Measurements from ENCODE around the gene NPAS3.

The NPAS3 gene

DNA sequence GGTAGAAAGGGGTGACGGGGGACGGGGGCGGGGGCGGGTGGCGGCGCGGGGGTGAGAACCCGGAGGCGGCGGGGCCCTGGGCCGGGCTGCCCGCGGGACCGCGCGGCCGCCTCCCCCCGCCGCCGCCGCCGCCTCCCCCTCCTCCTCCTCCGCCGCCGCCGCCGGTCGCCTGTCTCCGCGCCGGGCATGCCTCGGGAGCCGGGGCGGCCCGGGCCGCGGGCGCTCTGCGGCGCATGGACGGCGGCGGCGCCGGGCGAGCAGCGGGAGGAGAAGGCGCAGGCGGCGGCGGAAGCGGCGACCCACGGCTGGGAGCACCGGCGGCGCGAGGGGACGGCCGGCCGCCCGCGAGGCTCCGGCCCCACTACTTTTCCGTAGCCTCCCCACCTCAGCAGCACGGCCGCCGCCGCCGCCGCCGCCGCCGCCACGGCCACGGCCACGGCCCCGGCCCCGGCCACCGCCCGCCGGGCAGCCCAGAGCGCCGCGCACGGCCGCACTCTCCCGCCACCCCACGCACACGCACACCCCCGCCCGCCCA, at the start of gene NPAS3:
Gene NPAS3 (plus strand): TSS at position 161 of the 535 bp plus-strand sequence.
- DNase-seq = peak; percentile 59

DNA sequence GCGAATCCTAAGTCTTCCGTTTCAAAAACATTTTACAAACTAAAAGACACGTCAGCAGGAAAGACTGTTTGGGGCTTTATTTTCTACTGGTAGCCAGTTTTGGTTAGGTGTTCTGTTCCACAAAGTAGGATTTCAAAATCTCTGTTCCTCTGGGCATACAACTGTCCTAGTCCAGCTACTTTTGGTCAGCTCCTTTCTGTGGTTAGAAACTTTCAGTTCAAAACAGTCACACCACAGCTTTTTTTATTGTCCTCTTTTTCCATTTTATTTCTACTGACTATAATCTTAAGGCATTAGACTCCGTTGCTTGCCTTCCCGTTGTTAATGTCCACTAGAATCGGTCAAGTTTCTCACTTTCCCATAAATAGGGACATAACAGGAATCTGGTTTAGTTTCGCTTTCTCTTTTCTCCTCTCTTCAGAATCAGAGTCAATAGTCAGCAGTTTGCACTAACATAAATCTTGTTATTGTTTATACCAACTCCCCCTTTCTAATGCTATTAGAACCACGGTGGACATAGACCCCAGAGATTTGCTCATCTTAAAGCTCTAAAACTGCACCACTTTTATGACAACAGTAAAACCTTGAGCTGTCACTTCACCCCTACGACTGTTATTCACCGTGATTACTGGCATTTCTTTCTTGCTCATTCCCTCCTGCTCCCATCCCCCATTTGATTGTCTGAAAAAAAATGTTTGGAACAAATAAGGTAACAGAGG, 41.5 kb upstream of the NPAS3 start:
- no peak for DNase-seq

DNA sequence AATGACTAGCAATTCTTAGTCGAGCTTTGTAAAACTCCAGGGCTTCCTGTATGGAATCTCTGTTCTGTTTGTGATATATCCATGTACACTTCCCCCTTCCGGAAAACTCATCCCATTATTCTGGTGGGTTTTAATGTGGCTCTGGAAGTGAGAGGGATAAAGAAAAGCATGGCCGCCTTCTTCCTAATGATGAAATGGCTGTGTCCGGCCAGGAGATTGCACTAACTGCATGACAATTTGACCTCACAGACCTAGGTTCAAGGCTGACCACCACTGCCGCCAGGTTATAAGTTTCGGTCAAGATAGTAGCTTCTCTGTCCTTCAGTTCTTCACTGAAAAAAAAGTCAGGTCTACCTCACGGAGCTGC, 41.0 kb upstream of the NPAS3 start:
- no peak for DNase-seq

DNA sequence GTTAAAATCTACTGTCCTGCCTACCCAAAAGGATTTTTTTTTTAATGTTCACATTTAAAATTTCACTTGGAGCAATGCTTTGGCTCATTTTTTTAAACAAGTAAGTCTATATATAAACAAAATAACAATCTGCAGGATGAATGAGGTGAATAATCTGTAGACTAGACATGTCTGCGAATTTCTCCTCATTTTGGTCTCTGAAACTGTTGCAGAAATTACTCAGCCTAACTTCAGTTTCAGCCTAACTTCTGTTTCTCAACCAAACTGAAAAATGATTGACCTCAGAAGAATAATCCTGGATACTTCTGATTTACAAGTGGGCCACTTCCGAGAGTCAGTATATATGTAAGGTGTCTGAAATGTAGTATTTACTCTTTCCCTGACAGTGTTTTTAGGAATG, 39.8 kb upstream of the NPAS3 start:
- no peak for DNase-seq

DNA sequence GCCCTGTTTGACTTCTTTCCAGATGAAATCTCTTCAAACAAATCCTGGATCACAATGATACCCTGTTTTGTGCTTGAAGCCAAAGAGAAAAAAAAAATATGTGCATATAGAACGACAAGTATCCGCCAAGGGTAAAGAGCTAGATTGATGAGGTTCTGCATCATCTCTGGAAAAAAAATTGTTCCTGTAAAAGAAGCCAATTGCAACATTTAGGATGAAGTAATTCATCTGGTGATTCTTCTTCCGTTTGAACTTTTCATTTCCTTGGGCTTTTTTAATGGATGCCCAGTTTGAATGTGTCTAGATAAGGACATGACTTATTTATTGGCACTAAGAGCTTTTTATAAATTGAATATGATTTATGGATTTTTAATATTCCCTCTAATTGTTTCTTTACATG, 38.1 kb upstream of the NPAS3 start:
- DNase-seq = no peak

DNA sequence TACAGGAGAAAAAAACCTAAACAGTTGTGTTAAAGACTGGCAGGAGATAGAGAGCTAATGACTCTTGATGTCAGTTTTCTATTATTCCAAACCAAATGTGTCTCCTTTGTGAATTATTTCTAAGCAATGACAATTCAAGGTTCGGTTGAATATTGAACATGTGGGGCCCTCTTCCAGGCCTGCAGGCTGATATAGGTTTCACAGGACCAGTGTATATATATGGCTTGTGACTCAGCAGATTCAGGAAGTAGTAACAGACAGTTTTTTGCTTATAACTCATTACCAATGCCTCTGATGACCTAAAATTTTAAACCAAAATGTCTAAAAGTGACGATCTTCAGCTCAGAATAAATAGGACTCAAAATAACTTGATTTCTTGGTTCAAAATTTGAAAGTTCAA, 33.7 kb upstream of the NPAS3 start:
- DNase-seq = no peak

DNA sequence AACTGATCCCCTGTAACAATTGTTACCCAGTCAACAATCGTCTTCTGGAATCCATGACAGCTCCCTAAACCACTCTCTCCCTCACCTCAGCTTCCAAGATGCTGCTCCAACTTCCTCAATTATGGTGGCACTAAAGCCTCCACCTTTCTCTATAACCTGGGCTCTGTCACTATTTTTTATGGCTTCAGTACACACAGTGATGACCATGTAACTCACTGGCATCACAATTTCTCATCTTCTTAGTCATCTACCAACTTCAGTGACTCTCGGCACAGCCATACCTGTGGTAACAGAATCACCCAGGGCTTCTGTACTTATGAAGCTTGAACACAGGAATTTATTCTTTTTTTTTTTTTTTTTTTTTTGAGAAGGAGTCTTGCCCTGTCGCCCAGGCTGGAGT, 32.0 kb upstream of the NPAS3 start:
- DNase-seq = no peak

DNA sequence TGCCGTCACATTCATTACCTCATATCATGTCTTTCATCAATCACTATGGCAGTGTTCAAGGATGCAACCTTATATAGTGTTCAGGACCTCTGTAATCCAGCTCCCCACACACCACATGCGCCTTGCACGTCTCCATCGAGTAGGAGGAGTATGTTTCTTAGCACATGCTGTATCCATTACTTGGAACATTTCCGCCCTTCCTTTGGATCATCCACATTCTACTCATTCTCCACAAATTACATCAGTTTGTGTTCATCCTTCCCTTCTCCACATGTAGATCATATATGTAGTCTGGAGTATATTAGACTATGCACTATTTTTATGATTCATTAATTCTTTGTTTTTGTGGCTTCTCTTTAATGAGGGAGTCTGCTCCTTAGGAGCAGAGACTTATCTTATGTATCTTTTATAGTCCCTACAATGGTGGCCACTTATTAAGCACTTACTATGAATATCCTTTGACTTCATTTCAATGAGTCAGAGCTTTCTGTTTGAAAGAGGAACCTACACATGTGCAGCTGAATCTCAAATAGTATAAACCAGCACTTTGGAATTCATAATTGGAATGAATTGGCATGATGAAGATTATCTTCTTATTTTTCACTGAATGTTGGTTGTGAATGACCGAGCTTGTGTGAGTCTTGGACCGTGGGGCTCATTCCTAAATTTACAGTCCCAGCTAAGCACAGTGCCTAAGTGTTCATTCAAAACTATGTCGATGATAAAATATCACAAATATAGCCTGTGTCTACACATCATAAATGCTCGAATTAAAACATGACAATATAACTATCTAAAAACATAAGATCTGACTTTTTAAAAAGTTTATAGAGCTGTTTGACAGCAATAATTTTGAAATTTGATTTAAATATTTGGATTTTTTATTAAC, 30.2 kb upstream of the NPAS3 start:
- no peak for DNase-seq

DNA sequence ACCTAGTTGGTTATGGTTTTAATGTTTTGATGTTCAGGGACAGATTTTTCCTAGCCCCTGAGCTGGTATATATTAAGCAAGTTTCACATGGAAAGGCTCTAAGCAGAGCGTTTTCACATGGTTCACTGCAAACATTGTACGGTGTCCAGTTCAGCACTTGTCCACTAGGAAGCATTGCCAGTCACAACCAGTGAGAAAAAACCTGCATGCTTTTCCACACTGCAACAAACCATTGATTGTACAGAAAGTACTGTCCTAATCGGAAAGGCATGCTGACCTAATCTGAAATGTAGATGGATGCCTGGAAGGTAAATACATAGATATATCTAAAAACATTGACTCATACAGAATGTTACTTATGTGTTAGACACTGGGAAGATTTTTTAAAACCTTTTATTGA, 25.0 kb upstream of the NPAS3 start:
- DNase-seq = no peak

DNA sequence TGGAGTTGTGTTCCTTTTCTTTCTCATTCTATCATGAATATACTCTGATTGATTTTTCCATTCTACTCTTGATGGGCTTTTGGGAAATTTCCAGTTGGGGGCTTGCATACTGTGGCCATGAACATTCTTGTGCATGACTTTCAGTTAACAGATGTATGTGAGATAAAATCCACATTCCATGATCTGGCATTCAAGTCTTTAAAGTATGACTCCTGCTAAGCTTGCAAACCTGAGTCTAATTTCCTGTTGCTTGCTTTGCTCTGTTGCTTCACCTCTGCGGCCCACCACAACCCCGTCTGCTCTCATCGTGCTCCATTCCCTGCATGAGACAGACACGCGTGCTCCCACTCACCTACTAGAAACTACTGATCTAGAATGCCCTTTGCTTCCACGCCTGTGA, 24.3 kb upstream of the NPAS3 start:
- DNase-seq = no peak

DNA sequence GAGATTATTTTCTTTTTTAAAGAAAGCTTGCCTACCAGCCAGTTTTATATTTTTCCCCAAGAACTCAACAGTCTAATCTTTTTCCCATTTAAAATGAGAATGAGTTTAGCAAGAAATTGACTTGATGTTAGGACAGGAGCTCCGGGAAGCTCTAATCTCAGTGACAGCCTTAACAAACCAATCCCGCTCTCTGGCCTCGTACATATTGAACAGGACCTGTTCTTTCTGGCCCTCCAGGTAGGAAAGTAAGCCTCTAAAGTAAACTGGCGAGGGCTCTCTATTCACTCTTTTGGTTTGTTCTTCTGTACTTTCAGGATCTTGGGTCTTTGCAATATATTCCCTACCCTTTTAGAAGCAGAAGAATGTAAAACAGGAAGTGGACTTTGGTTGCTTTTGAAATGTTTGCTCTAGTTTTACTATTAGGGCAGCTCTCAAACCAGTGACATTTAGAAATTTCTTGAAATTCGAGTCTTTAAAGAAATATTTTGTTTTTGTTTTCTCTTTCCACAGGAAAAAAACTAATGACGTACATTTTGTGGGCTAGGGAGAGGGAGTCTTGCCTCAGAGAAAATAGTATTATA, 17.9 kb upstream of the NPAS3 start:
- no peak for DNase-seq

DNA sequence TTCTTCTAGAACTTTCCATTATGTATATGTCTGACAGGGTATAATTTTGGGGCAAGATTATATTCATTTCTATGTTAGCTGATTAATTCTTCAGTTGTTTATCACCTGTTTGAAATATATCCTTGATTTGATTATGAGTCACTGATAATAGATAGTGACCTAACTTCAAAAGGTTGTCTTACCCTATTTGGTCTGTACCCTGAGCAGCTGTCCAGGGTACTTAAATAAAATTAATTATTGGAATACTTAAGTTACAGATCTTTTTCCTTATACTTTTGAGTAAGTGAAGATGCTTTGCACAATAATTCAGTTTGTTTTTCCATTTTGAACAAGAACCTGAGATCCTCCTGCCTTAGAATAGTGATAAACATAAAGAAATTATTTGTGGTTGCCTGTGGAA, 13.2 kb upstream of the NPAS3 start:
- no peak for DNase-seq

DNA sequence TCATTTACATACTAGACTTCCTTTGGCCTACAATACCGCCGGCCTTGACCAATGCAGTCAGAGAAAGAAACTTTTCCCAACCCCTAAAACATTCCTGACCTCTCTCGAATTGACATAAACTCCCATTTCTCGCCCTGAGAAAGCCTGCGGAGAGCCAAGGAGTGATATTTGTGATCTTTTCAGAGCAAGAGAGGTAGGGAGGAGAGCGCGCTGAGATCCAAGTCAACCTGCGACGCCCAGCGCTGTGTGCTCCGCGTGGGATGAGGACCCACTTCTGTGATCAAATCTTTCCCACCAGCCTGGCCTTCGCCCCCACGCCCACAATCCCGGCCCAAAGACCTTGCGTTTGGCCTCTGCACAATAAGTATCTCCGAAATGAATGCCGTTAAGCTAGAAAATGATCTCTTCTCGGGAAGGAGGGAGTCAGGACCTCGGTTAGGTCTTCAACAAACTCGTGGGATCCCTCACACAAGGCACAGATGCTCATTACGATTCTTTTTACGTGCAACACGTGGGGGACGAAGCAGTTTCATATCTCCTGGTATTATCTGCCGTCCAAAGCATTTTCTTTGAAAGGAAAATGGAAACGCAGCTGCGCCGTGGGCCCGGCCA, 6.3 kb upstream of the NPAS3 start:
- DNase-seq = no peak

DNA sequence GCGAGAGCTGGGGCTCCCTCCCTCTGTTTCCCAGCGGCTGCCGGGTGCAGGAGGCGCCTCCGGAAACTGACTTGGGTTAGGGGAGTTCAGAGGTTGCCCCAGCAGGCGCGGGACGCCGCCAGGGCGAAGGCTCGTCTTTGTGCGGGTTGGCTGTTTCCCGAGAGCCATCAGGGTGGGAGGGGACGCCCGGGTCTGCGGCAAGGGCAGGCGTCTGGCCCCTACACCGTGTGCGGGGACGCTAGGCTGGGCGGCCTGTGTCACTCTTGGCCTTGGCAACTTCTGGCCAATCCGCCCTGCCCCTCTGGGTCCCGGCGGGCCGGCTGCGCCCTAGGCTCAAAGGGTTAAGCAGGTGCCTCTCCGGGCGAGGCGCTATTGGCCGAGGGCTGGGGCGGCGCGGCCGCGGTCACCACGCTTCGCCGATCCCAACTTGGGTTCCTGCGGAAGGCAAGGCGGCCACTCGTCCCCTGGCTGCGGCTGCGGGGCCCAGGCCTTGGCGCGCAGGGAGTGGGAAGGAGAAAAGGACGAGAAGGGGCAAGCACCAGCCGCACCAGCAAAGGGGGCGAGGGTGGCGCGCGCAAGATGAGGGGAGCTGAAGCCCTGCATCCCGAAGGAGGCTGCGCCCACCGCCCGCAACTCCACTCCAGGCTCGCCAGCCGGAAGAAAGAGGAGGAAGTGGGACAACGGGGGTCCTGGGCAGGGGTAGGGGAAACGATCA, 5.6 kb upstream of the NPAS3 start:
- peak; percentile 55 for DNase-seq

DNA sequence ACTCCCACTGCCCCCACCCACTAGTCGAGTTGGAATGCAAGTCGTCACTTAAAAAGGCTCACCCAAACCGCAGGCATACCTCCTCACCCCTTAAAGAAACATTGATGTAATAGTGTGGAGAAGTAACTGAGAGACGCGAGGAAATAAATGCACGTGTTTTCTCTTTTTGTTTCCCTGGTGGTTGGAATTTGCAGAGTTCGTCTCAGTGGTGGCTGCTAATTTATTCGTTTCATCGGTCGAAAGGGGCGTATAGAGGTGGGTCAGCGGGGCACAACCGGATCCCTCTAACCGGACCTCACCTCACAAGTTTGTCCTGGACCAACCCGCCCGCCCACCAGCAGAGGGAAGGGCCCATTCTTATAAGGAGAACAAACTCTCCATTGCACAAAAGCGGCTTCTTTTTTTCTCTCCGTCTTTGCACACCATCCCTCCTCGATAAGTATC, 5.0 kb upstream of the NPAS3 start:
- DNase-seq = no peak

DNA sequence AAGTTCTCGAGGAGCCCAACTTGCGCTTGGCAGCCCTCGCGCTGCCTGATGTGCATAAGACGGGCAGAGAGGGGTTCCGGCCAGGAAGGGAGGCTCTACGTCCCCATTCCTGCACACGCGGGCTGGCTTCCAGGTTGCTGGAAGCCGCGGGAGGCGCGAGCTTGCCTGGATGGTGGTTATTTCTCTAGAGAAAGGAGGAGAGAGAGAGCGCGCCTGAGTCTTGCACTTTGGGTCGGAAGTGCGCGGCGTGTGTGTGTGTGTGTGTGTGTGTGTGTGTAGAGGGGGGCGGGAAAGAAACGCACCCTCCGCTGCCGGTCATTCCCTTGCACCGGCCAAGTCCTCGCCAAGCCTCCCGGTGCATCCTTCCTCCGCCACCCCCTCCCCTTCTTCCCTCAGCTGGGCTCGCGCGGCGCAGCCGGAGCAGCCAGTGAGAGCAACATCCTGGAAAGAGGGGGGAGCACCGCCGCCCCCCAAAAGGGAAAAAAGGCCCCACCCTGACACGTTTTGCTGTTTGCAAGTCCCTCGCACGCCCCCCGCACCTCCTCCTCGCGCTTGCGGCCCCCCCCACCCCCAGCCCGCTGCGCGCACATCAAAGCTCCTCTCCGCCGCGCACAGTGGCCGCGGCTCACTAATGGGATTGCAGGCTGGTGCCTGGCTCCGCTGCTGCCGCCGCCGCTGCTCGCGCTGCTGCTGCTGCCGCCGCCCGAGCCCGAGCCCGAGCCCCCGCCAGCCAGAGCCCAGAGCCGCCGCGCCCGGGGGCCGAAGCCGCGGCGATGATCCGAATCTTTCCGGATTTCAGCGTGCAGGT, 4.4 kb upstream of the NPAS3 start:
- DNase-seq = peak; percentile 82

DNA sequence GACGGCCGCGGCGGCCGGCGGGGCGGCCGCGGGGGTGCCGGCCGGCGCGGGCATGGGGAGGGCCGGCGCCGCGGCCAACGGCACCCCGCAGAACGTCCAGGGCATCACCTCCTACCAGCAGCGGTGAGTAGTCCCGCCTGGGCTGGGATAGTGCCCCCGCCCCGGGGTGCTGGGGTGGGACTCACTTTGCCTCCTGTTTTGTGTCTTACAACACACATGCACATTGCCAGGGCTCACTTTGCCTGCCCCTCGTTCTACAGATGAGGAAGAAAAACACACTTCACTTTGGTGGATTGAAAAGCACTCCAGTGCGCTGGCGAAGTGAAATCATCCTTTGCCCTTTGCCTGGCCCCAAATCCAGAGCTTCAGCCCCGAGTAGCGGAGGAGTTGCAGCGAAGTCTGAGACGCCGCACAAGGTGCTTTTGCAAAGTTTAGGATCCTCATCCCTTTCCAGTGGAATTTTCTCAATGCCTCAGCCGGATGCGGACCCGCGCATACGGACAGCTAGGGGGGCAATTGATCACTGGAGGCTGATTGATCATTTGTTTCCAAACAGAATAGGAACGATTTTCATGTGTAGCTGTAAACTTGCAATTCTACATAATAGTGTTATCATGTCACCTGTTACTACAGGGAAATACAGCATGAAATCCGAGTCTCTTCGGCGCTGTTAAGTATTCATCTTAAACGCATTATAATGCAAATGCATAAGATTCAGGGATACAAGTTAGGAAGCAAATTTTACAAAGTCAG, 3.6 kb upstream of the NPAS3 start:
- peak; percentile 62 for DNase-seq

DNA sequence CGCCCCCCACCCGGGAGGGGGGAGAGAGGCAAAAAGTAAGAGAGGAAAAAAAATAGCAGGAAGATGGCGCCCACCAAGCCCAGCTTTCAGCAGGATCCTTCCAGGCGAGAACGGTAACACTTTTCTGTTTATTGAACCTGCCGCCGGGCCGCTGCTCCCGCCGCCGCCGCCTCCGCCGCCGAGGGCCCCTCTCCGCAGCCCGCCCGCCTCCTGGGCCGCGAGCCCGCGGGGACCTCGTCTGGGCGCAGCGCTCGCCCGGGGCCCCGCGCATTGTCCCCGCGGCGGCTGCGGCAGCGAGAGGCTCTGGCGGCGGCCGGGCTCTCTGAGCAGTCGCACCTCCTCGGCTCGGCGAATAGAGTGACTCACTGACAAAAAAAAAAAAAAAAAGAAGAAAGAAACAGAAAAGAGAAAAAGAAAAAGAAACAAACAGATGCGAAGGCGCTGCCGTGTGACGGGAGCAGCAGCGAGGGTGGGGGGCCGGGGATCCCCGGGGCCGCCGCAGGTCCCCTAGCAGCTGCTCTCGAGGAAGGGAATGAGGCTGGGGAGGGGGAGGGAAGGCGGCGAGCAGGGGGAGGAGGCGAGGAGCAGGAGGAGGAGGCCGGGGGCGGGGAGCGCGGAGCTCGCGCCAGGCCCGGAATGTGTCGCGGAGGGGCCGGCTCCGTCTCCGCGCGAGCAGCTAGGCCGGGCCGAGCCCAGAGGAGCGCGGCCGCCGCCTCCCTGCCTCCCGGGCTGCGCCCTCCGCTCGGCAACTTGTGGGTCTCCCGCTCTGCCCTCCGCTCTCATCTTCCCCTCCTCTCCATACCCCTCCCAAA, 781 bp downstream of the NPAS3 start:
- peak; percentile 92 for DNase-seq

DNA sequence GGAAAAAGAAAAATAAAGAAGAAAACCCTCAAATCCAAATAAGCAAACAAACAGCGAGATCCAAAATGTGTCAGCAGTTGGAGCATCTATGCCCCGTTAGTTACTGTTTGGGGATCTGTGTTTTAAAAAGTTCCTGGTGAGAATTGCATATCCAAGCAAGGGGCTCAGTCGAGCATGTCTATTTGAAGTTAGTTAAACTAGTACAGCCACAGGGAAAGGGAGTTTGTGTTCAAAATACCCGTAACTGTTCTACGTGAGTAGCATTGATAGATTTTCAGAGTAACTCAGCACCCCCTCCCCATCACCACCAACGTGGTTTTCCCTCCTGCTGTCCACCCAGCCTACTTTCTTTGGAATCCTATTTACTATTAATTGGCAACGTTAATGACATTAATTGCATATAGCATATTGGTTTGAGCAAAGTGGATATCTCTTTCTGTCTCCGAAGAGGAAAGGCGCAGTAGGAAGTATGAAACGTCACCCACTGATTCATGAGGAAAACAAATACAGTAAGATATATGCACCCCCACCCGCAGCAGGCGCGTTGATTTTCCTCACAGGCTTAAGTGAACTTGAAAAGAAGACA, 1.5 kb downstream of the NPAS3 start:
- DNase-seq = no peak
